ENCODE data around the gene RSAD2. TPM values are rescaled to one million over a fixed set of nuclear protein-coding genes. Genes with fewer than 3 reads are reported as not detected.

The RSAD2 gene
- total and polyA plus RNA-seq, 4 donors, result 1.7 to 8.9 (median 6.6) TPM

DNA sequence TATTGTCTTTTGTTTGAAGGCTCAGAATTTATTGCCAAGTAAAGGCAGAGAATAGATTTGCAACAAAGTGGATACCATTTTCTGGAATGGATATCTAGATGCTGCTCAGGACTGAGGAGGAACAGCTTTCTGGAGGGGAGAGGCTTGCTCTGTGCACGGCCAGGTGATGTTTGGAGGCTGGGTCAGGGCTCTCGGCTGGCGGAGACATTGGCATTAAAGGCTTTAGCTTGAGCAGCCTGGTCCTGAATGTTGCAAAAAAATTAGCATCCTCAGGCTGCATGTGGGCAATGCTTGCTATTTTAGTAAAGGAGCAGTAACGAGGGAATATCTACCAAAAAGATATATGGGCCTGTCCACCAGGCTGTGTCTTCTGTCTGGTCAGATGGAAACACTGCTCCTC, 60.0 kb downstream of the RSAD2 start:
- 77 to 84% methylated on average over 4 of the region's 4 CpGs for WGBS, 2 donors
- intact Hi-C loops (cut with DNase I), result no loop called here
- Histone ChIP-seq H3K36me3 (ENCODE audit: control insufficient read depth in 1 of 2, insufficient read depth in 2 of 2, low read length in 1 of 2) (no peaks in the 10 kb centered on the region), H3K4me3 (ENCODE audit: low read length in 2 of 2) (no peak overlapping the region), H3K9me3 (ENCODE audit: control insufficient read depth, low read length) (no peaks in the 10 kb centered on the region), H3K27me3 (ENCODE audit: control insufficient read depth in 1 of 2, insufficient read depth in 2 of 2, low read length in 1 of 2) (no peaks in the 10 kb centered on the region), H3K27ac (ENCODE audit: low read depth in 1 of 2, low read length in 2 of 2) (no peak overlapping the region), H3K4me1 (ENCODE audit: control insufficient read depth in 1 of 2, insufficient read depth in 2 of 2, low read length in 2 of 2) (no peaks in the 10 kb centered on the region)
- ATAC-seq (ENCODE audit: low FRiP score), result no peak
- DNase-seq, result no peak

- H3K27ac ChIP-seq (ENCODE audit: low read depth in 1 of 2, low read length in 2 of 2), result no peak overlapping the region
- H3K9me3 ChIP-seq (ENCODE audit: control insufficient read depth, low read length), result no peaks in the 10 kb centered on the region
- 94 to 95% methylated on average over 2 of the region's 2 CpGs for WGBS, 2 donors
- DNase-seq, result no peak
- intact Hi-C loops (cut with DNase I), result no loop called here
- H3K4me3 ChIP-seq (ENCODE audit: low read length in 2 of 2), result no peak overlapping the region
- no peaks in the 10 kb centered on the region for H3K36me3 ChIP-seq (ENCODE audit: control insufficient read depth in 1 of 2, insufficient read depth in 2 of 2, low read length in 1 of 2)
- ATAC-seq (ENCODE audit: low FRiP score), result no peak
- no peaks in the 10 kb centered on the region for H3K4me1 ChIP-seq (ENCODE audit: control insufficient read depth in 1 of 2, insufficient read depth in 2 of 2, low read length in 2 of 2)
- no peaks in the 10 kb centered on the region for H3K27me3 ChIP-seq (ENCODE audit: control insufficient read depth in 1 of 2, insufficient read depth in 2 of 2, low read length in 1 of 2)
These were observed 61.5 kb downstream of the RSAD2 start for GRCh38 chr2:6939071-6939470.

GRCh38 chr2:6940820-6941219, 63.2 kb downstream of the RSAD2 start:
- WGBS, 2 donors, result 91 to 100% methylated on average over 2 of the region's 2 CpGs
- H3K27ac ChIP-seq (ENCODE audit: low read depth in 1 of 2, low read length in 2 of 2), result no peak overlapping the region
- intact Hi-C loops (cut with DNase I), result no loop called here
- H3K27me3 ChIP-seq (ENCODE audit: control insufficient read depth in 1 of 2, insufficient read depth in 2 of 2, low read length in 1 of 2), result no peaks in the 10 kb centered on the region
- no peak overlapping the region for H3K4me3 ChIP-seq (ENCODE audit: low read length in 2 of 2)
- no peaks in the 10 kb centered on the region for H3K36me3 ChIP-seq (ENCODE audit: control insufficient read depth in 1 of 2, insufficient read depth in 2 of 2, low read length in 1 of 2)
- H3K4me1 ChIP-seq (ENCODE audit: control insufficient read depth in 1 of 2, insufficient read depth in 2 of 2, low read length in 2 of 2), result no peaks in the 10 kb centered on the region
- no peak for ATAC-seq (ENCODE audit: low FRiP score)
- no peak for DNase-seq
- no peaks in the 10 kb centered on the region for H3K9me3 ChIP-seq (ENCODE audit: control insufficient read depth, low read length)

DNA sequence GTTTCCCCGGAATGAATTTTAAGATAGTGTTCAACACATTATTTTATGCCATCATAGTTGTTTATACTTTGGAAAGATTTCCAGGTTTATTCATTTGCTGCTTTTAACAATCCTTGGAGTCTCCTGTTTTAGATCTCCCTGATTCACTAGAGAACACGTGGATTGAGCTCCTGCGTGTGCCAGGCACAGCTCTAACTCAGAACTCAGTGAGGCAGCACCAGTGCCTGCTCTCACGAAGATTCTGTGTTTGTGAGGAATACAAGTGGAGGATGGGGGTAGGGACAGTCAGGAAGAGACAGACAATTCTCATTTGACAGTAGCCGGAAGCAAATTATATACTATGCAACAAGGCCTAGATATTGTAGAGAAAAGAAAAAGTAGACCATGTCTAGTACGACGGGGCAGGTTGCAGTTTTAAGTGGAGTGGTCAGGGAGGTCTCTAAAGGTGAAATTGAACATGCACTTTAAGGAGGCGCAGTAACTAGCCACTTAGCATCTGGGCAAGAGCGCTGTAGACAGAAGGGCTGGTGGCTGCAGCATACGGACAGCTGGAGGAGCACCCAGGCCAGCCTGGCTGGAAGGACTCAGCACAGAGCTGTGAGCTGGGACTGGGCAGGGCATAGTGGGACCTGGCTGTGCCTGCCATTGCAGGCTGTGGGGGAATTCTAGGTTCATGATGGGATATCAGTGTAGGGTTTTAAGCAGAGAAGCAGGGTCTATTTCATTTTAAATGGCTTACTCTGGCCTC, 63.9 kb downstream of the RSAD2 start:
- Histone ChIP-seq H3K9me3 (ENCODE audit: control insufficient read depth, low read length) (no peaks in the 10 kb centered on the region), H3K27ac (ENCODE audit: low read depth in 1 of 2, low read length in 2 of 2) (no peak overlapping the region), H3K4me3 (ENCODE audit: low read length in 2 of 2) (no peak overlapping the region), H3K4me1 (ENCODE audit: control insufficient read depth in 1 of 2, insufficient read depth in 2 of 2, low read length in 2 of 2) (no peaks in the 10 kb centered on the region), H3K36me3 (ENCODE audit: control insufficient read depth in 1 of 2, insufficient read depth in 2 of 2, low read length in 1 of 2) (no peaks in the 10 kb centered on the region), H3K27me3 (ENCODE audit: control insufficient read depth in 1 of 2, insufficient read depth in 2 of 2, low read length in 1 of 2) (no peaks in the 10 kb centered on the region)
- intact Hi-C loops (cut with DNase I), result no loop called here
- 94 to 96% methylated on average over 10 of the region's 10 CpGs for WGBS, 2 donors
- no peak for ATAC-seq (ENCODE audit: low FRiP score)
- DNase-seq, result no peak

GRCh38 chr2:6942848-6943247, 65.3 kb downstream of the RSAD2 start:
- DNase-seq (no peak), ATAC-seq (ENCODE audit: low FRiP score) (no peak)
- no peaks in the 10 kb centered on the region for H3K9me3 ChIP-seq (ENCODE audit: control insufficient read depth, low read length)
- intact Hi-C loops (cut with DNase I), result no loop called here
- no peaks in the 10 kb centered on the region for H3K27me3 ChIP-seq (ENCODE audit: control insufficient read depth in 1 of 2, insufficient read depth in 2 of 2, low read length in 1 of 2)
- no peak overlapping the region for H3K27ac ChIP-seq (ENCODE audit: low read depth in 1 of 2, low read length in 2 of 2)
- WGBS, 2 donors, result 92 to 96% methylated on average over 8 of the region's 8 CpGs
- no peaks in the 10 kb centered on the region for H3K36me3 ChIP-seq (ENCODE audit: control insufficient read depth in 1 of 2, insufficient read depth in 2 of 2, low read length in 1 of 2)
- no peaks in the 10 kb centered on the region for H3K4me1 ChIP-seq (ENCODE audit: control insufficient read depth in 1 of 2, insufficient read depth in 2 of 2, low read length in 2 of 2)
- H3K4me3 ChIP-seq (ENCODE audit: low read length in 2 of 2), result no peak overlapping the region

- DNase-seq (no peak), ATAC-seq (ENCODE audit: low FRiP score) (no peak)
- WGBS, 2 donors, result 95 to 97% methylated on average over 6 of the region's 6 CpGs
- Histone ChIP-seq H3K27ac (ENCODE audit: low read depth in 1 of 2, low read length in 2 of 2) (no peak overlapping the region), H3K4me1 (ENCODE audit: control insufficient read depth in 1 of 2, insufficient read depth in 2 of 2, low read length in 2 of 2) (no peaks in the 10 kb centered on the region), H3K27me3 (ENCODE audit: control insufficient read depth in 1 of 2, insufficient read depth in 2 of 2, low read length in 1 of 2) (no peaks in the 10 kb centered on the region), H3K9me3 (ENCODE audit: control insufficient read depth, low read length) (no peaks in the 10 kb centered on the region), H3K4me3 (ENCODE audit: low read length in 2 of 2) (no peak overlapping the region), H3K36me3 (ENCODE audit: control insufficient read depth in 1 of 2, insufficient read depth in 2 of 2, low read length in 1 of 2) (no peaks in the 10 kb centered on the region)
- intact Hi-C loops (cut with DNase I), result no loop called here
These were observed 65.9 kb downstream of the RSAD2 start for GRCh38 chr2:6943523-6943922.

DNA sequence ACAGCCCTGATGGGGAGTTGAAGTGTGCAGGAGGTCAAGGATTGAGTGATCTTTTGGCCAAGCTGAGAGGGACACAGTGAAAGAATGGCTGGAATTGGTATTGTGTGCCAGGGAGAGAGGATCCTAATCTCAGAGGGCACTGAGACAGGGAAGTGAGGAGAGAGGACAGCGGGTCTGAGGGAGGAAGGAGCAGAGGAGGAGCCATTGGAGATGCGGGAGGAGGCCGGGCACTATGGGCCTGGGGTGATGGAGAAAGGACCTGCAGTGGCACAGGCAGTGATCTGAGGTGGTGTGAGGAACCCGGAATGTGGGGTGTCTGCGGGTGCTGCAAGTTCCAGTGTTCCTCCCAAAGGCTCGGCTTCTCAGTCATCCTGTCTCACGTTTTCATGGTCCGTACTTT, 66.4 kb downstream of the RSAD2 start:
- Histone ChIP-seq H3K27ac (ENCODE audit: low read depth in 1 of 2, low read length in 2 of 2) (no peak overlapping the region), H3K27me3 (ENCODE audit: control insufficient read depth in 1 of 2, insufficient read depth in 2 of 2, low read length in 1 of 2) (no peaks in the 10 kb centered on the region), H3K4me1 (ENCODE audit: control insufficient read depth in 1 of 2, insufficient read depth in 2 of 2, low read length in 2 of 2) (no peaks in the 10 kb centered on the region), H3K4me3 (ENCODE audit: low read length in 2 of 2) (no peak overlapping the region), H3K9me3 (ENCODE audit: control insufficient read depth, low read length) (no peaks in the 10 kb centered on the region), H3K36me3 (ENCODE audit: control insufficient read depth in 1 of 2, insufficient read depth in 2 of 2, low read length in 1 of 2) (no peaks in the 10 kb centered on the region)
- intact Hi-C loops (cut with DNase I), result no loop called here
- ATAC-seq (ENCODE audit: low FRiP score) (no peak), DNase-seq (no peak)
- WGBS, 2 donors, result 94 to 96% methylated on average over 8 of the region's 8 CpGs

- 62 to 69% methylated on average over 5 of the region's 5 CpGs for WGBS, 2 donors
- Histone ChIP-seq H3K27me3 (ENCODE audit: control insufficient read depth in 1 of 2, insufficient read depth in 2 of 2, low read length in 1 of 2) (no peaks in the 10 kb centered on the region), H3K36me3 (ENCODE audit: control insufficient read depth in 1 of 2, insufficient read depth in 2 of 2, low read length in 1 of 2) (no peaks in the 10 kb centered on the region), H3K9me3 (ENCODE audit: control insufficient read depth, low read length) (no peaks in the 10 kb centered on the region), H3K4me3 (ENCODE audit: low read length in 2 of 2) (no peak overlapping the region), H3K4me1 (ENCODE audit: control insufficient read depth in 1 of 2, insufficient read depth in 2 of 2, low read length in 2 of 2) (no peaks in the 10 kb centered on the region), H3K27ac (ENCODE audit: low read depth in 1 of 2, low read length in 2 of 2) (no peak overlapping the region)
- no peak for DNase-seq
- ATAC-seq (ENCODE audit: low FRiP score), result no peak
- intact Hi-C loops (cut with DNase I), result no loop called here
These were observed 67.0 kb downstream of the RSAD2 start for GRCh38 chr2:6944555-6944954.

- no peaks in the 10 kb centered on the region for H3K27me3 ChIP-seq (ENCODE audit: control insufficient read depth in 1 of 2, insufficient read depth in 2 of 2, low read length in 1 of 2)
- no peaks in the 10 kb centered on the region for H3K4me1 ChIP-seq (ENCODE audit: control insufficient read depth in 1 of 2, insufficient read depth in 2 of 2, low read length in 2 of 2)
- DNase-seq (no peak), ATAC-seq (ENCODE audit: low FRiP score) (no peak)
- no peak overlapping the region for H3K27ac ChIP-seq (ENCODE audit: low read depth in 1 of 2, low read length in 2 of 2)
- 81 to 85% methylated on average over 9 of the region's 9 CpGs for WGBS, 2 donors
- no peaks in the 10 kb centered on the region for H3K9me3 ChIP-seq (ENCODE audit: control insufficient read depth, low read length)
- H3K4me3 ChIP-seq (ENCODE audit: low read length in 2 of 2), result no peak overlapping the region
- H3K36me3 ChIP-seq (ENCODE audit: control insufficient read depth in 1 of 2, insufficient read depth in 2 of 2, low read length in 1 of 2), result no peaks in the 10 kb centered on the region
- intact Hi-C loops (cut with DNase I), result no loop called here
These were observed 67.7 kb downstream of the RSAD2 start for GRCh38 chr2:6945087-6945813.

Measured in aorta (tissue), 5 donors.